Measurements from ENCODE around the gene PHF21A.

The PHF21A gene

GRCh38 chr11:45894555-45895247 lies 226.6 kb downstream of the PHF21A start:
- no peak for DNase-seq (ENCODE audit: low read depth, low spot score)
- H3K4me3 ChIP-seq, result no peak overlapping the region
- no peaks in the 10 kb centered on the region for H3K9me3 ChIP-seq (ENCODE audit: low read depth, low read length)
- H3K36me3 ChIP-seq (ENCODE audit: insufficient read depth, low read length), result no peaks in the 10 kb centered on the region
- no peak overlapping the region for H3K27ac ChIP-seq
- H3K9ac ChIP-seq (ENCODE audit: insufficient read length), result no peak overlapping the region
- TF ChIP-seq EZH2 (IDR thresholded peaks at IDR 0.05) (no peak), FOXP2 (optimal IDR thresholded peaks at IDR 0.05; ENCODE audit: control extremely low read depth, extremely low read length, insufficient read depth) (no peak), POLR2AphosphoS5 (IDR thresholded peaks at IDR 0.05; ENCODE audit: borderline replicate concordance, low read depth, low read length) (no peak)

GRCh38 chr11:45892856-45893255 lies 228.4 kb downstream of the PHF21A start:
- TF ChIP-seq POLR2AphosphoS5 (IDR thresholded peaks at IDR 0.05; ENCODE audit: borderline replicate concordance, low read depth, low read length) (no peak), FOXP2 (optimal IDR thresholded peaks at IDR 0.05; ENCODE audit: control extremely low read depth, extremely low read length, insufficient read depth) (no peak)
- Histone ChIP-seq H3K4me3 (no peak overlapping the region), H3K36me3 (ENCODE audit: insufficient read depth, low read length) (no peaks in the 10 kb centered on the region), H3K27ac (no peak overlapping the region), H3K9me3 (ENCODE audit: low read depth, low read length) (no peaks in the 10 kb centered on the region), H3K9ac (ENCODE audit: insufficient read length) (no peak overlapping the region)
- DNase-seq (ENCODE audit: low read depth, low spot score), result no peak

- no peak for DNase-seq (ENCODE audit: low read depth, low spot score)
- TF ChIP-seq EZH2 (IDR thresholded peaks at IDR 0.05) (no peak), FOXP2 (optimal IDR thresholded peaks at IDR 0.05; ENCODE audit: control extremely low read depth, extremely low read length, insufficient read depth) (no peak), POLR2AphosphoS5 (IDR thresholded peaks at IDR 0.05; ENCODE audit: borderline replicate concordance, low read depth, low read length) (no peak)
- no peak overlapping the region for H3K9ac ChIP-seq (ENCODE audit: insufficient read length)
Measured at GRCh38 chr11:45890886-45891550, 230.2 kb downstream of the PHF21A start.

GRCh38 chr11:45889966-45890365 lies 231.3 kb downstream of the PHF21A start:
- H3K27ac ChIP-seq, result no peak overlapping the region
- no peak overlapping the region for H3K4me3 ChIP-seq
- no peaks in the 10 kb centered on the region for H3K36me3 ChIP-seq (ENCODE audit: insufficient read depth, low read length)
- H3K9ac ChIP-seq (ENCODE audit: insufficient read length), result no peak overlapping the region
- DNase-seq (ENCODE audit: low read depth, low spot score), result no peak
- no peaks in the 10 kb centered on the region for H3K9me3 ChIP-seq (ENCODE audit: low read depth, low read length)
- no peak for TF ChIP-seq FOXP2 (optimal IDR thresholded peaks at IDR 0.05; ENCODE audit: control extremely low read depth, extremely low read length, insufficient read depth)
- TF ChIP-seq POLR2AphosphoS5 (IDR thresholded peaks at IDR 0.05; ENCODE audit: borderline replicate concordance, low read depth, low read length), result no peak
- no peak for TF ChIP-seq EZH2 (IDR thresholded peaks at IDR 0.05)

More at GRCh38 chr11:45890886-45891550, 230.2 kb downstream of the PHF21A start:
- Histone ChIP-seq H3K36me3 (ENCODE audit: insufficient read depth, low read length) (no peaks in the 10 kb centered on the region), H3K4me3 (no peak overlapping the region), H3K27ac (no peak overlapping the region), H3K9me3 (ENCODE audit: low read depth, low read length) (no peaks in the 10 kb centered on the region)

- TF ChIP-seq EZH2 (IDR thresholded peaks at IDR 0.05) (no peak), FOXP2 (optimal IDR thresholded peaks at IDR 0.05; ENCODE audit: control extremely low read depth, extremely low read length, insufficient read depth) (no peak), POLR2AphosphoS5 (IDR thresholded peaks at IDR 0.05; ENCODE audit: borderline replicate concordance, low read depth, low read length) (no peak)
- no peak overlapping the region for H3K4me3 ChIP-seq
- H3K36me3 ChIP-seq (ENCODE audit: insufficient read depth, low read length), result no peaks in the 10 kb centered on the region
- DNase-seq (ENCODE audit: low read depth, low spot score), result no peak
- H3K9me3 ChIP-seq (ENCODE audit: low read depth, low read length), result no peaks in the 10 kb centered on the region
- no peak overlapping the region for H3K27ac ChIP-seq
- H3K9ac ChIP-seq (ENCODE audit: insufficient read length), result no peak overlapping the region
Measured at GRCh38 chr11:45889555-45889954, 231.7 kb downstream of the PHF21A start.

GRCh38 chr11:45887587-45887986 lies 233.7 kb downstream of the PHF21A start:
- TF ChIP-seq POLR2AphosphoS5 (IDR thresholded peaks at IDR 0.05; ENCODE audit: borderline replicate concordance, low read depth, low read length), result no peak
- TF ChIP-seq EZH2 (IDR thresholded peaks at IDR 0.05), result no peak
- no peak for TF ChIP-seq FOXP2 (optimal IDR thresholded peaks at IDR 0.05; ENCODE audit: control extremely low read depth, extremely low read length, insufficient read depth)
- no peak overlapping the region for H3K27ac ChIP-seq
- no peak overlapping the region for H3K9ac ChIP-seq (ENCODE audit: insufficient read length)
- H3K4me3 ChIP-seq, result no peak overlapping the region
- no peaks in the 10 kb centered on the region for H3K9me3 ChIP-seq (ENCODE audit: low read depth, low read length)
- no peaks in the 10 kb centered on the region for H3K36me3 ChIP-seq (ENCODE audit: insufficient read depth, low read length)
- DNase-seq (ENCODE audit: low read depth, low spot score), result no peak

GRCh38 chr11:45886816-45887520 lies 234.3 kb downstream of the PHF21A start:
- no peak for TF ChIP-seq FOXP2 (optimal IDR thresholded peaks at IDR 0.05; ENCODE audit: control extremely low read depth, extremely low read length, insufficient read depth)
- no peak for TF ChIP-seq EZH2 (IDR thresholded peaks at IDR 0.05)
- no peak for TF ChIP-seq POLR2AphosphoS5 (IDR thresholded peaks at IDR 0.05; ENCODE audit: borderline replicate concordance, low read depth, low read length)

More at GRCh38 chr11:45886816-45887520, 234.3 kb downstream of the PHF21A start:
- no peaks in the 10 kb centered on the region for H3K36me3 ChIP-seq (ENCODE audit: insufficient read depth, low read length)
- H3K9ac ChIP-seq (ENCODE audit: insufficient read length), result no peak overlapping the region
- no peak overlapping the region for H3K4me3 ChIP-seq
- DNase-seq (ENCODE audit: low read depth, low spot score), result no peak
- no peaks in the 10 kb centered on the region for H3K9me3 ChIP-seq (ENCODE audit: low read depth, low read length)
- H3K27ac ChIP-seq, result no peak overlapping the region
